HepG2 (cell line): ENCODE results near the gene TNFRSF13B. TPM values are rescaled to one million over a fixed set of nuclear protein-coding genes. Genes with fewer than 3 reads are reported as not detected.

Source experiments
- ATAC-seq: fragments of 200-7000 bp; cut with Tn5 transposase; 3 replicates; pipeline ENCODE4 v1.9.1; 2020; ENCODE audit warnings: mild to moderate bottlenecking, moderate library complexity
- BruUV-seq: library from RNA; stranded (reverse); fragments of 400-500 nt; replicated peaks from 2 replicates; lab custom pipeline; 2021; lab: Mats Ljungman, UMichigan
- CTCF ChIA-PET: fragments of 300-600 bp; formaldehyde crosslinking; extraction: SDS; loops from one replicate; lab custom pipeline; 2021; ENCODE audit warnings: low total read pairs, inconsistent platforms, low intra/inter-chr PET ratio; lab: Yijun Ruan, JAX
- POLR2A ChIA-PET: fragments of 350-600 bp; sonication (Branson Sonifier 250); formaldehyde crosslinking; loops from one replicate; lab custom pipeline; 2020; ENCODE audit warnings: antibody characterized with exemption, inconsistent platforms; lab: Yijun Ruan, JAX
- DNase-seq: peaks from one replicate; pipeline ENCODE4 v3.0.0-alpha.2; 2015; ENCODE audit warnings: low spot score
- FAIRE-seq: peaks from 3 replicates; lab custom pipeline; 2011; peaks lifted over from hg19 to GRCh38; lab: Jason Lieb, UNC
- H2AFZ ChIP-seq: one replicate; pipeline ENCODE4 v1.6.1; 2011; ENCODE audit warnings: low read length, inconsistent platforms
- H3K27ac ChIP-seq: fragments of 300-600 bp; 3 replicates; pipeline ENCODE4 v1.8.0; 2011; ENCODE audit warnings: mixed run types, mild to moderate bottlenecking, mixed read lengths, low read length, inconsistent platforms; ENCODE audit not compliant: insufficient read depth; ENCODE audit errors: extremely low read length
- H3K27me3 ChIP-seq, 2 experiments: fragments of 200-600 bp in 1 of 2; 2 replicates in 1 of 2; 3 replicates in 1 of 2; pipeline versions ENCODE4 v1.6.0 to v1.8.0; 2011; ENCODE audit warnings: low read length in 2 of 2, mild to moderate bottlenecking in 2 of 2, moderate library complexity in 2 of 2, inconsistent platforms in 1 of 2; ENCODE audit not compliant: insufficient read depth in 2 of 2, control insufficient read depth in 1 of 2
- H3K36me3 ChIP-seq, 2 experiments: fragments of 200-600 bp in 1 of 2; replicated peaks in 1 of 2; 2 replicates in 1 of 2; 3 replicates in 1 of 2; pipeline versions ENCODE4 v1.5.1 to v1.8.0; 2011; ENCODE audit warnings: low read length in 2 of 2, inconsistent platforms in 1 of 2; ENCODE audit not compliant: insufficient read depth in 2 of 2, control insufficient read depth in 1 of 2
- H3K4me1 ChIP-seq: 2 replicates; pipeline ENCODE4 v1.5.1; 2012; ENCODE audit warnings: low read length, inconsistent platforms; ENCODE audit not compliant: insufficient read depth
- H3K4me2 ChIP-seq: 2 replicates; pipeline ENCODE4 v1.6.0; 2011; ENCODE audit warnings: low read depth, low read length, inconsistent platforms
- H3K4me3 ChIP-seq, 3 experiments: fragments of 200-600 bp in 1 of 3; sonication (generic), shearing (Covaris generic) in 1 of 3; replicated peaks in 1 of 3; 2 replicates each; pipeline ENCODE4 v1.5.1; 2011 to 2016; ENCODE audit warnings: low read length in 3 of 3, inconsistent platforms in 2 of 3, low read depth in 2 of 3, mild to moderate bottlenecking in 2 of 3, control low read depth in 1 of 3, mixed read lengths in 1 of 3; ENCODE audit not compliant: insufficient read depth in 1 of 3
- H3K79me2 ChIP-seq: one replicate; pipeline ENCODE4 v1.6.1; 2011; ENCODE audit warnings: low read length, inconsistent platforms; ENCODE audit not compliant: insufficient read depth
- H3K9ac ChIP-seq: 2 replicates; pipeline ENCODE4 v1.6.0; 2011; ENCODE audit warnings: mild to moderate bottlenecking, low read depth, low read length, inconsistent platforms; ENCODE audit not compliant: insufficient read depth
- H3K9me3 ChIP-seq: 2 replicates; pipeline ENCODE4 v1.5.1; 2012; ENCODE audit warnings: mild to moderate bottlenecking, low read length
- H4K20me1 ChIP-seq: 2 replicates; pipeline ENCODE4 v1.6.0; 2011; ENCODE audit warnings: inconsistent platforms, mild to moderate bottlenecking, low read length, moderate library complexity; ENCODE audit not compliant: insufficient read depth
- CTCF ChIP-seq: sonication (generic); formaldehyde crosslinking; IDR thresholded peaks from 2 replicates; pipeline ENCODE4 v1.5.0; 2020; ENCODE audit warnings: mild to moderate bottlenecking, missing genetic modification reagents, moderate library complexity
- DNMT3B ChIP-seq: conservative IDR thresholded peaks from 2 replicates; pipeline ENCODE4 v1.6.1; 2016; ENCODE audit warnings: missing biosample characterization, control low read depth
- NR3C1 ChIP-seq: sonication (generic); formaldehyde crosslinking; IDR thresholded peaks from 2 replicates; pipeline ENCODE4 v1.4.0; 2020; ENCODE audit warnings: missing genetic modification reagents
- SP1 ChIP-seq, 2 experiments: fragments of 450-650 bp in 1 of 2; sonication (generic) in 1 of 2; formaldehyde crosslinking in 1 of 2; IDR thresholded peaks; 2 replicates each; pipeline versions ENCODE4 v1.4.0 to v1.6.1; 2016 to 2020; ENCODE audit warnings: missing genetic modification reagents in 1 of 2
- STAG1 ChIP-seq: sonication (generic); formaldehyde crosslinking; IDR thresholded peaks from 2 replicates; pipeline ENCODE4 v1.4.0; 2020; ENCODE audit warnings: missing genetic modification reagents
- ZNF337 ChIP-seq: sonication (generic); formaldehyde crosslinking; IDR thresholded peaks from 2 replicates; pipeline ENCODE4 v1.5.1; 2020; ENCODE audit warnings: missing genetic modification reagents, low read depth, mild to moderate bottlenecking, borderline replicate concordance
- ZNF768 ChIP-seq: sonication (generic); formaldehyde crosslinking; IDR thresholded peaks from 2 replicates; pipeline ENCODE4 v1.4.0; 2020; ENCODE audit warnings: missing genetic modification reagents
- WGBS: methylation state at CpG from one replicate; pipeline ENCODE4 v1.1.6; 2017; ENCODE audit warnings: low lambda C conversion rate; 5-methylcytosine and 5-hydroxymethylcytosine counted together
- in situ Hi-C: cut with HindIII; loops from 2 replicates; pipeline ENCODE4 v1.10.0; 2017; ENCODE audit warnings: low pct_unique_long_range_greater_than_20kb; ENCODE audit not compliant: extremely low pct_ligation_motif_present
- intact Hi-C: fragments of 100-400 bp; cut with micrococcal nuclease; formaldehyde crosslinking; loops from one replicate; pipeline ENCODE4 v1.10.0; 2022; ENCODE audit not compliant: unreplicated experiment
- polyA plus RNA-seq, 8 experiments: library from polyadenylated mRNA; depleted of rRNA in 3 of 8; stranded (reverse) in 7 of 8; unstranded in 1 of 8; fragments of >200 nt; fragmentation: Illumina TruSeq in 4 of 8; extraction: Trizol in 4 of 8; gene quantifications; 2 replicates each; pipeline versions ENCODE4 v1.2.1 to v1.2.3, GENCODE V29; 2011 to 2016; ENCODE audit warnings: low read depth in 4 of 8, missing spikeins in 1 of 8, mixed read lengths in 1 of 8; ENCODE audit not compliant: insufficient read depth in 1 of 8
- total RNA-seq, 5 experiments: library from RNA; depleted of rRNA; stranded (reverse); fragments of >200 nt; fragmentation: Illumina TruSeq; extraction: Trizol; gene quantifications; 2 replicates each; pipeline ENCODE4 v1.2.3, GENCODE V29; 2016; ENCODE audit warnings: low read depth in 1 of 5

TNFRSF13B gene
- total and polyA plus RNA-seq, 2 of the 13 experiments (the other 11 are each of a cell fraction or from before 2014, with no cell fraction given), result not detected

GRCh38 chr17:16916557-16916920 is 55.4 kb downstream of the TNFRSF13B start:
- Histone ChIP-seq H4K20me1 (no peaks in the 10 kb centered on the region), H3K79me2 (no peaks in the 10 kb centered on the region), H3K4me3 (no peak overlapping the region), H3K9ac (no peak overlapping the region), H3K9me3 (no peaks in the 10 kb centered on the region), H3K4me1 (no peaks in the 10 kb centered on the region), H3K4me2 (no peak overlapping the region), H2AFZ (no peak overlapping the region), H3K27ac (no peak overlapping the region), H3K36me3 (no peaks in the 10 kb centered on the region), H3K27me3 (peaks cover 3 to 16% of the 10 kb centered on the region in 2 experiments)
- ChIA-PET POLR2A (no interaction called here), CTCF (no interaction called here)
- TF ChIP-seq SP1 (IDR thresholded peaks at IDR 0.05) (no peak), SP1 (CRISPR knock-in tag; IDR thresholded peaks at IDR 0.05) (no peak), DNMT3B (CRISPR knock-in tag) (no peak), ZNF337 (no peak)
- in situ Hi-C loops (no loop called here), intact Hi-C loops (no loop called here)
- no TSS peak for BruUV-seq
- ATAC-seq (no peak), DNase-seq (no peak), FAIRE-seq (no peak)
- 20% methylated on average over 4 of the region's 5 CpGs for WGBS

GRCh38 chr17:16915752-16916556 is 56.0 kb downstream of the TNFRSF13B start:
- FAIRE-seq (no peak), ATAC-seq (peak; percentile 88), DNase-seq (peak; percentile 32)
- ChIA-PET POLR2A (no interaction called here), CTCF (no interaction called here)
- H3K9me3 ChIP-seq, result no peaks in the 10 kb centered on the region
- no peak overlapping the region for H3K4me3 ChIP-seq
- H3K4me2 ChIP-seq, result no peak overlapping the region
- TF ChIP-seq STAG1 (CRISPR knock-in tag) (peak; percentile 30), CTCF (CRISPR knock-in tag) (peak; percentile 62), NR3C1 (CRISPR knock-in tag) (no peak), ZNF768 (peak; percentile 83)
- H3K36me3 ChIP-seq, result no peaks in the 10 kb centered on the region
- no peaks in the 10 kb centered on the region for H4K20me1 ChIP-seq
- H2AFZ ChIP-seq, result no peak overlapping the region
- intact Hi-C loops (no loop called here), in situ Hi-C loops (no loop called here)
- no peak overlapping the region for H3K27ac ChIP-seq
- no peaks in the 10 kb centered on the region for H3K79me2 ChIP-seq
- BruUV-seq, result no TSS peak
- no peaks in the 10 kb centered on the region for H3K4me1 ChIP-seq
- H3K27me3 ChIP-seq, result peaks cover 3 to 22% of the 10 kb centered on the region in 2 experiments
- H3K9ac ChIP-seq, result no peak overlapping the region
- WGBS, result 16% methylated on average over 6 of the region's 11 CpGs
